SK-N-MC (cell line): ENCODE measurements around the gene ABI3.
A peak's percentile ranks its signal among the peaks of the same experiment; 100 is the strongest.
"Not testable (repeated sequence)": the region's sequence is repeated elsewhere in the genome, so short reads cannot be mapped to it uniquely, and the experiment has no call there.

ENCODE experiments used
- DNase-seq: peaks from one replicate; pipeline ENCODE4 v3.0.0-alpha.2; 2011; ENCODE audit warnings: low read depth, low spot score
- H3K27ac ChIP-seq: fragments of 200-600 bp; sonication (generic); 2 replicates; pipeline ENCODE4 v1.5.1; 2016; ENCODE audit warnings: mixed run types
- H3K36me3 ChIP-seq: fragments of 200-600 bp; sonication (generic); 2 replicates; pipeline ENCODE4 v1.6.1; 2017; ENCODE audit warnings: antibody characterized with exemption, low read length, mixed read lengths; ENCODE audit not compliant: insufficient read depth
- H3K4me3 ChIP-seq: fragments of 200-600 bp; sonication (generic); 2 replicates; pipeline ENCODE4 v1.5.1; 2016
- H3K9ac ChIP-seq: fragments of 200-600 bp; sonication (generic); 2 replicates; pipeline ENCODE4 v1.8.0; 2017; ENCODE audit warnings: mixed run types, mixed read lengths; ENCODE audit not compliant: insufficient read length
- H3K9me3 ChIP-seq: fragments of 200-600 bp; sonication (generic); 2 replicates; pipeline ENCODE4 v1.6.1; 2017; ENCODE audit warnings: low read depth, mild to moderate bottlenecking, antibody characterized with exemption, low read length, moderate library complexity, mixed read lengths
- EZH2 ChIP-seq: fragments of 200-600 bp; sonication (generic); IDR thresholded peaks from one replicate; pipeline ENCODE4 v1.6.1; 2017; ENCODE audit warnings: antibody characterized with exemption
- FOXP2 ChIP-seq: optimal IDR thresholded peaks from 2 replicates; pipeline ENCODE3; 2011; ENCODE audit warnings: mild to moderate bottlenecking, moderate library complexity; ENCODE audit not compliant: insufficient read depth; ENCODE audit errors: extremely low read length, control extremely low read depth
- POLR2AphosphoS5 ChIP-seq: IDR thresholded peaks from 2 replicates; pipeline ENCODE4 v1.6.1; 2012; ENCODE audit warnings: mild to moderate bottlenecking, low read depth, low read length, borderline replicate concordance

The ABI3 gene

GRCh38 chr17:49183341-49183740 is 27.2 kb upstream of the ABI3 start:
- Histone ChIP-seq H3K27ac (no peak overlapping the region), H3K9me3 (no peaks in the 10 kb centered on the region), H3K4me3 (no peak overlapping the region), H3K9ac (no peak overlapping the region), H3K36me3 (no peaks in the 10 kb centered on the region)
- DNase-seq, result no peak
- TF ChIP-seq POLR2AphosphoS5 (no peak), FOXP2 (no peak), EZH2 (no peak)

- H3K4me3 ChIP-seq, result no peak overlapping the region
- no peaks in the 10 kb centered on the region for H3K9me3 ChIP-seq
- TF ChIP-seq POLR2AphosphoS5 (no peak), FOXP2 (no peak), EZH2 (no peak)
- no peak overlapping the region for H3K9ac ChIP-seq
- H3K27ac ChIP-seq, result no peak overlapping the region
- DNase-seq, result no peak
- no peaks in the 10 kb centered on the region for H3K36me3 ChIP-seq
Observed at GRCh38 chr17:49183801-49184200, 26.7 kb upstream of the ABI3 start.

GRCh38 chr17:49184522-49184921 is 26.0 kb upstream of the ABI3 start:
- H3K9ac ChIP-seq, H3K9me3 ChIP-seq, H3K36me3 ChIP-seq, DNase-seq, H3K27ac ChIP-seq, H3K4me3 ChIP-seq: not testable (repeated sequence)

GRCh38 chr17:49185381-49185780 is 25.1 kb upstream of the ABI3 start:
- DNase-seq, H3K4me3 ChIP-seq, H3K27ac ChIP-seq, H3K36me3 ChIP-seq, H3K9me3 ChIP-seq, H3K9ac ChIP-seq: not testable (repeated sequence)

- no peak for TF ChIP-seq FOXP2
- no peak for TF ChIP-seq EZH2
- TF ChIP-seq POLR2AphosphoS5, result no peak
- Histone ChIP-seq H3K4me3 (no peak overlapping the region), H3K27ac (no peak overlapping the region)
Observed at GRCh38 chr17:49187301-49187700, 23.2 kb upstream of the ABI3 start.

GRCh38 chr17:49190932-49191331 is 19.6 kb upstream of the ABI3 start:
- DNase-seq, result no peak
- Histone ChIP-seq H3K9me3 (no peaks in the 10 kb centered on the region), H3K4me3 (peak overlapping the region; percentile 42; the same call in 1 of the 2 replicates), H3K9ac (no peak overlapping the region), H3K36me3 (no peaks in the 10 kb centered on the region), H3K27ac (peak overlapping the region; percentile 72)
- TF ChIP-seq POLR2AphosphoS5, result no peak
- no peak for TF ChIP-seq EZH2
- TF ChIP-seq FOXP2, result no peak

More at GRCh38 chr17:49187301-49187700, 23.2 kb upstream of the ABI3 start:
- no peak for DNase-seq
- Histone ChIP-seq H3K9me3 (no peaks in the 10 kb centered on the region), H3K36me3 (no peaks in the 10 kb centered on the region), H3K9ac (no peak overlapping the region)

DNA sequence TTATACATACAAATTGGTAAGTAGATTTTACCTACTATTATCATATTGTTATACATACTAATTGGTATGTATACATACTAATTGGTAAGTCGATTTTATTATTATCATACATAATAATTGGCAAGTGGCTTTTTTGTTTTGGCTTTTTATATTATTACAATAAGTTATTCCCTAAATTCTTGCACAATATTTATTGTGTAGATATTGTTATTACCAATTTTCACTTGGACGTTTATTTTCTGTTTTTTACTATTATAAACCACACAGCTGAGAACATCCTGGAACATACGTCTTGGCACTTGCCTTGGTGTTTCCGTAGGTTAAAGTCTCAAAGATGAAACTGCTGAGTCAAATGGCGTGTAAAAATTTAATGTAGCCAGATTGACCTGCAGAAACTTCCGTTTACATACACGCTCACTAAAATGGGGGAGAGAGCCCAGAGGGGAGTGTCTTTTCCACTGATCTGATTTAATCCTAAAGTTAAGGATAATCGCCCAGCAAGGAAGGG is 19.0 kb upstream of the ABI3 start:
- peak overlapping the region; percentile 99 for H3K9ac ChIP-seq
- no peaks in the 10 kb centered on the region for H3K36me3 ChIP-seq
- H3K4me3 ChIP-seq, result peak overlapping the region; percentile 99
- TF ChIP-seq POLR2AphosphoS5 (peak; percentile 60; the same call in 1 of the 2 replicates), FOXP2 (no peak), EZH2 (no peak)
- H3K27ac ChIP-seq, result peak overlapping the region; percentile 99
- H3K9me3 ChIP-seq, result no peaks in the 10 kb centered on the region
- peak; percentile 53 for DNase-seq

DNA sequence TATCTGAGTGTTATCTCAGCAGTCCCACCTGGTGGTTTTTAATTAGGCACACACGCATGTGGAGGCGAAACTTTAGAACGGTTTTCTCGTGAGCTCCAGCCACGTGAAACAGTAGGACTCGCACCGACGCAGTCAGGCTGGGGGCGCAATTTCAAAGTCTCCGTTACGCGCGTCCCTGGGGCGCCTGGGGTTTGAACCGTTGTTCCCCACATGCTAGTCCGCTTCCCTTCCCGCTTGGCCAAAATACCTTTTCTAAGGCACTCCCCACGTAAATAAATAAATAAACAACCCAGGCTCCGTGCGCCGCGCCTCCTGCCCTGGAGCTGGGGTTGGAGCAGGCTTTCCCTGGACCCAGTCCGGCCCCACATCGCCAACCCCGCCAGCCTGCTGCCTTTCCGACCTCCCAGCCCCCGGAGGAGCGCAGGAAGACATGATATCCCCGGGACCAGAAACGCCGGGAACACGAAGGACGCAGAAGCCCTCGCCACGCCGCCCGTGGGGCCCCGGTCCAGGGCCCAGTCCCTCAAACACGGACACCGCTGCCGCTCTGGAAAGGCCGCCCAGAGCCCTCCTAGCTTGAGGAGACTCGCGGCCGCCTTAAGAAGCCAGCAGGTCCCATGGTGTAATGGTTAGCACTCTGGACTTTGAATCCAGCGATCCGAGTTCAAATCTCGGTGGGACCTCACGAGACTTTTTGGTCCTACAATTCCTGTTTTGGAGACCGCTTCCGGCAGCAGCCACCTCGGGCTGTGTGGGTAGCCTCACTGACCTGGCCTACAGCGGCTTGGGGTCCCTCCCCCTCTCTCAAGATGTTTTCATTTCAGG is 18.4 kb upstream of the ABI3 start:
- H3K9me3 ChIP-seq, result no peaks in the 10 kb centered on the region
- H3K36me3 ChIP-seq, result no peaks in the 10 kb centered on the region
- peak overlapping the region; percentile 99 for H3K4me3 ChIP-seq
- peak; percentile 48 for DNase-seq
- peak overlapping the region; percentile 99 for H3K27ac ChIP-seq
- TF ChIP-seq FOXP2, result peak; percentile 73
- no peak; the same call in 1 of the 2 replicates for TF ChIP-seq POLR2AphosphoS5
- TF ChIP-seq EZH2, result no peak
- H3K9ac ChIP-seq, result peak overlapping the region; percentile 99
